ENCODE measurements around the gene TRIP13. TPM values are rescaled to one million over a fixed set of nuclear protein-coding genes. Genes with fewer than 3 reads are reported as not detected.
A peak's percentile ranks its signal among the peaks of the same experiment; 100 is the strongest.

The TRIP13 gene
- total and polyA plus RNA-seq, 7 donors, result 0.39 to 2.9 (median 0.81) TPM

DNA sequence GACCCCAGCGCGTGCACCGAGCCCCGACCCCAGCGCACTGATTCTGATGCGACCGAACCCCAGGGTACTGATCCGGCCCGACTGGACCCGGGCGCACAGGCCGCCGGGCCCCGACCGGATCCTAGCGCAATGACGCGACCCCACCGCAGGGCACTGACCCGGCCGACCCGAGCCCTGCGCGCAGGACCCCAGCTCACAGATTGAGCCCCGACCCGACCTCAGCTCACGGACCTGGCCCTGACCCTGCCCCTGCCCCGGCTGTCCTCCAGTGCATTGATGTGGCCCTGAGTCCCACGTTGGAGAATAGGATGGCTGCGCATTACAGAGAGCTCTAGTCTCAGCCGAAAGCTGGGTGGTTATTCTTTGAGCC, 438 bp downstream of the TRIP13 start:
- Histone ChIP-seq H3K27ac (peak overlapping the region; percentile 96), H3K4me1 (peaks cover 11% of the 10 kb centered on the region), H3K27me3 (ENCODE audit: insufficient read depth in 3 of 3, low read length in 2 of 3) (no peaks in the 10 kb centered on the region), H3K4me3 (peak overlapping the region; percentile 87), H3K36me3 (ENCODE audit: insufficient read depth in 1 of 2, low read depth in 1 of 2) (peaks cover 12 to 37% of the 10 kb centered on the region in 2 donors), H3K9me3 (no peaks in the 10 kb centered on the region)
- ATAC-seq (peak in 1 of 4 donors; percentile 5), DNase-seq (no peak)
- 1 to 2% (median 2%) methylated on average over 14 to 31 of the region's 31 CpGs for WGBS, 3 donors
- intact Hi-C loops (cut with DNase I), result loop anchor here in 1 of 2 donors (10.0 kb wide), 1 partner anchor 428 kb away; no protein-coding TSS in a partner anchor
- no peak for TF ChIP-seq CTCF (IDR thresholded peaks at IDR 0.05)

DNA sequence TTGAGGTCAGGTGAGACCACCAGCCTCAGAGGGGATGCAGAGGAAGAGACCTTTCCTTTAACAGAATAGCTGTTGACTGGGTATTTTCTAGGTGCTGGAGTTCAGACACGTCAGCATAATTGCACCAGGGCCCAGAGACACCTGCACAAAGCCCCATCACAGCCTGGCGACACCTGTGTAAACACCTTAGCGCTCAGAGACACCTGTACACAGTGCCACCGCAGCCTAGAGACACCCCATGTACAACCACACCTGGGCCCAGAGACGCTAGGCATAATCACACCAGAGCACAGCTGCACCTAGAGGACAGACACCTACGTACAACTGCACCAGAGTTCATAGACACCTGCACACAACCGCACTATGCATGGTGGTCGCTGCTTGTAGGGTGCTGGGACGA, 1.0 kb downstream of the TRIP13 start:
- no peak for DNase-seq
- ATAC-seq, result no peak
- intact Hi-C loops (cut with DNase I), result loop anchor here in 1 of 2 donors (10.0 kb wide), 1 partner anchor 429 kb away; no protein-coding TSS in a partner anchor
- Histone ChIP-seq H3K27me3 (ENCODE audit: insufficient read depth in 3 of 3, low read length in 2 of 3) (no peaks in the 10 kb centered on the region), H3K9me3 (no peaks in the 10 kb centered on the region), H3K27ac (no peak overlapping the region), H3K4me3 (peak overlapping the region; percentile 87), H3K36me3 (ENCODE audit: insufficient read depth in 1 of 2, low read depth in 1 of 2) (peaks cover 12 to 31% of the 10 kb centered on the region in 2 donors), H3K4me1 (peaks cover 11% of the 10 kb centered on the region)
- WGBS, 3 donors, result 86 to 89% (median 89%) methylated on average over 9 of the region's 9 CpGs
- no peak for TF ChIP-seq CTCF (IDR thresholded peaks at IDR 0.05)

DNA sequence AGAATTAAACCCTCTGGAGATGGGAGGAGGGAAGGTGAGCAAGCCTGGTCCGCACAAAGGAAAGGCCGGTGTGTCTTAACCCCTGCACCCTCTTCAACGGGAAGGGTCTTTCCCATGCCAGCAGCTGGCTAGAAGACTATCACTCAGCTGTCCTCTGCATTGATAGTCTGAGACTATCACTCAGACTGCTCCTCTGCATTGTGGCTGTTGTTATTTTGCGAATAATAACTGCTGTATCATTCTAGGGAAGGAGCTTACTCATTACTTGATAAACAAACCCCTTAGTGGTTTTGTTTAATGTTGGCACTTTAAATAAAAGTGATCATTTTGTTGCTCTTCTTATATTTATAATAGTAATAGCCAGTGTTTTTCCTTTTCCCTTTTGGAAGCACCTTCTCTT, 8.1 kb downstream of the TRIP13 start:
- H3K36me3 ChIP-seq (ENCODE audit: insufficient read depth in 1 of 2, low read depth in 1 of 2), result no peaks in the 10 kb centered on the region
- no peak for TF ChIP-seq CTCF (IDR thresholded peaks at IDR 0.05)
- DNase-seq (no peak), ATAC-seq (no peak)
- no peak overlapping the region for H3K27ac ChIP-seq
- H3K27me3 ChIP-seq (ENCODE audit: insufficient read depth in 3 of 3, low read length in 2 of 3), result no peaks in the 10 kb centered on the region
- no peaks in the 10 kb centered on the region for H3K9me3 ChIP-seq
- no peak overlapping the region for H3K4me3 ChIP-seq
- intact Hi-C loops (cut with DNase I), result loop anchor here in 1 of 2 donors (10.0 kb wide), 1 partner anchor 456 kb away; the partner anchor contains the start of gene EXOC3
- WGBS, 3 donors, result 76 to 89% (median 85%) methylated on average over 4 of the region's 4 CpGs
- no peaks in the 10 kb centered on the region for H3K4me1 ChIP-seq

DNA sequence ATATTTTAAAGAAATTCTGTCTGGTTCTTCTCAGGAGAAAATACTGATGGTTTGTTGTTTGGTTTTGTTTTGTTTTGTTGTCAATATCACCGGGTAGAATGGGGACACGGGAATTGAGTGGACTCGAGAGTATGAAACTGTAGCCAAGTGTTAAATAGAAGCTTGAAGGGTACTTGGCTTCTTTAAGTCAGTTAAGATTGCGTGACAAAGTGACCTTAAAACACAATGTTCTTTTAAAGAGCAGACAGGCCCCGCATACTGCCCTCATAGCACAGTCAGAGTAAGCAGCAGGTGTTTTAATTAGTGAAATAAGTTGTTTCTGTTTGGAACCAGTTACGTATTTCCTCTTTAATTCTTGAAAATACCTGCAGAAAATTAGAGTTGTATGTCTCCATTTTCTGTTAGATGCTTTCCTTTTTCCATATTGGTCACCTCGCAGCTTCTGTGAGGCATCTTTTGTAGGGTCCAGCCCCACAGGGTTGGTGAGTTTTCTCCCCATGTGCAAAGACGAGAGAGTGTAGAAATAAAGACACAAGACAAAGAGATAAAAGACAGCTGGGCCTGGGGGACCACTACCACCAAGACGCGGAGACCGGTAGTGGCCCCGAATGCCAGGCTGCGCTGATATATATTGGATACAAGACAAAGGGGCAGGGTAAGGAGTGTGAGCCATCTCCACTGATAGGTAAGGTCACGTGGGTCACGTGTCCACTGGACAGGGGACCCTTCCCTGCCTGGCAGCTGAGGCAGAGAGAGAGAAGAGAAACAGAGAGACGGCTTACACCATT, 9.6 kb downstream of the TRIP13 start:
- Histone ChIP-seq H3K27ac (peak overlapping the region; percentile 21), H3K27me3 (ENCODE audit: insufficient read depth in 3 of 3, low read length in 2 of 3) (no peaks in the 10 kb centered on the region), H3K4me1 (no peaks in the 10 kb centered on the region), H3K9me3 (no peaks in the 10 kb centered on the region), H3K4me3 (no peak overlapping the region), H3K36me3 (ENCODE audit: insufficient read depth in 1 of 2, low read depth in 1 of 2) (no peaks in the 10 kb centered on the region)
- DNase-seq (no peak), ATAC-seq (no peak)
- TF ChIP-seq CTCF (IDR thresholded peaks at IDR 0.05), result no peak
- intact Hi-C loops (cut with DNase I), result loop anchor here (2.0 to 10.0 kb wide), 3 partner anchors 230 to 458 kb away; partner anchors contain the start of gene EXOC3 (in 1 of the 2)
- 67 to 79% (median 75%) methylated on average over 16 of the region's 16 CpGs for WGBS, 3 donors

Measured in psoas muscle (tissue), 8 donors.